SK-N-SH (cell line): ENCODE measurements around the gene AP4M1. TPM values are rescaled to one million over a fixed set of nuclear protein-coding genes. Genes with fewer than 3 reads are reported as not detected.
"Not testable (repeated sequence)": the region's sequence is repeated elsewhere in the genome, so short reads cannot be mapped to it uniquely, and the experiment has no call there.

Experiments
- CTCF ChIA-PET: fragments of 300-600, 350-600 bp; formaldehyde crosslinking; extraction: SDS; loops from one replicate; lab custom pipeline; 2021; lab: Yijun Ruan, JAX
- POLR2A ChIA-PET: fragments of 350-600 bp; sonication (Branson Sonifier 250); formaldehyde crosslinking; extraction: SDS; loops from one replicate; lab custom pipeline; 2020; ENCODE audit warnings: antibody characterized with exemption, inconsistent platforms; lab: Yijun Ruan, JAX
- DNase-seq: peaks from one replicate; pipeline ENCODE4 v3.0.0; 2012
- H2AFZ ChIP-seq: fragments of 200-600 bp; sonication (generic); 2 replicates; pipeline ENCODE4 v1.8.1; 2016; ENCODE audit warnings: antibody characterized with exemption, mild to moderate bottlenecking, low read depth
- H3F3A ChIP-seq: fragments of 200-600 bp; sonication (generic); replicated peaks from 2 replicates; pipeline ENCODE3; 2016; ENCODE audit warnings: antibody characterized with exemption, mild to moderate bottlenecking; ENCODE audit not compliant: insufficient read depth
- H3K27ac ChIP-seq, 2 experiments: fragments of 200-500 bp in 1 of 2; fragments of 200-600 bp in 1 of 2; sonication (Bioruptor generic) in 1 of 2; sonication (generic), shearing (Covaris generic) in 1 of 2; 2 replicates each; pipeline versions ENCODE4 v1.5.1 to v1.6.1; 2014 to 2016; ENCODE audit warnings: low read depth in 2 of 2, inconsistent platforms in 1 of 2, low read length in 1 of 2, mild to moderate bottlenecking in 1 of 2, mixed read lengths in 1 of 2
- H3K27me3 ChIP-seq: fragments of 200-600 bp; sonication (generic), shearing (Covaris generic); 2 replicates; pipeline ENCODE4 v1.6.1; 2016; ENCODE audit warnings: mixed run types; ENCODE audit not compliant: insufficient read depth
- H3K36me3 ChIP-seq, 2 experiments: fragments of 200-500 bp in 1 of 2; fragments of 200-600 bp in 1 of 2; sonication (Bioruptor generic) in 1 of 2; sonication (generic) in 1 of 2; replicated peaks in 1 of 2; 2 replicates each; pipeline versions ENCODE3 to v1.5.1; 2014 to 2016; ENCODE audit warnings: low read length in 1 of 2, mild to moderate bottlenecking in 1 of 2; ENCODE audit not compliant: insufficient read depth in 2 of 2, control insufficient read depth in 1 of 2
- H3K4me1 ChIP-seq, 2 experiments: fragments of 200-500 bp in 1 of 2; fragments of 200-600 bp in 1 of 2; sonication (Bioruptor generic) in 1 of 2; sonication (generic), shearing (Covaris generic) in 1 of 2; 2 replicates each; pipeline versions ENCODE4 v1.5.1 to v1.6.1; 2014 to 2016; ENCODE audit warnings: low read depth in 1 of 2, low read length in 1 of 2, mixed run types in 1 of 2; ENCODE audit not compliant: insufficient read depth in 2 of 2, control insufficient read depth in 1 of 2
- H3K4me2 ChIP-seq: fragments of 200-600 bp; sonication (generic), shearing (Covaris generic); 2 replicates; pipeline ENCODE4 v1.6.1; 2017; ENCODE audit warnings: mixed run types
- H3K4me3 ChIP-seq, 2 experiments: fragments of 200-500 bp in 1 of 2; fragments of 200-600 bp in 1 of 2; sonication (Bioruptor generic) in 1 of 2; sonication (generic), shearing (Covaris generic) in 1 of 2; 2 replicates each; pipeline versions ENCODE4 v1.5.1 to v1.8.1; 2014 to 2016; ENCODE audit warnings: low read depth in 2 of 2, inconsistent platforms in 1 of 2, low read length in 1 of 2, mild to moderate bottlenecking in 1 of 2, mixed read lengths in 1 of 2, moderate library complexity in 1 of 2
- H3K79me2 ChIP-seq: fragments of 200-600 bp; sonication (generic); 2 replicates; pipeline ENCODE4 v1.8.1; 2017; ENCODE audit warnings: mild to moderate bottlenecking; ENCODE audit not compliant: insufficient read depth
- H3K9ac ChIP-seq: fragments of 200-600 bp; sonication (generic); 2 replicates; pipeline ENCODE4 v1.6.1; 2017; ENCODE audit warnings: mixed run types
- H3K9me2 ChIP-seq: fragments of 200-600 bp; sonication (generic); 2 replicates; pipeline ENCODE4 v1.6.1; 2017; ENCODE audit warnings: mixed run types
- H3K9me3 ChIP-seq: fragments of 200-600 bp; sonication (generic); 2 replicates; pipeline ENCODE4 v1.6.1; 2017; ENCODE audit warnings: mixed run types, mild to moderate bottlenecking, moderate library complexity
- H4K20me1 ChIP-seq: fragments of 200-600 bp; sonication (generic); 2 replicates; pipeline ENCODE4 v1.6.1; 2017; ENCODE audit warnings: mild to moderate bottlenecking, mixed run types; ENCODE audit not compliant: insufficient read depth
- CHD2 ChIP-seq: fragments of 150-350 bp; IDR thresholded peaks from 2 replicates; pipeline ENCODE4 v1.6.1; 2018; ENCODE audit warnings: low read length; ENCODE audit not compliant: partially characterized antibody
- FOSL2 ChIP-seq: IDR thresholded peaks from 2 replicates; pipeline ENCODE4 v1.4.0; 2012; ENCODE audit warnings: low read depth, mild to moderate bottlenecking, moderate library complexity, borderline replicate concordance
- FOXM1 ChIP-seq: IDR thresholded peaks from 2 replicates; pipeline ENCODE4 v1.4.0; 2012; ENCODE audit warnings: low read depth, mild to moderate bottlenecking
- JUND ChIP-seq: IDR thresholded peaks from 2 replicates; pipeline ENCODE4 v1.4.0; 2012
- MEF2A ChIP-seq: IDR thresholded peaks from 2 replicates; pipeline ENCODE4 v1.4.0; 2012; ENCODE audit warnings: low read depth, borderline replicate concordance
- MXI1 ChIP-seq: IDR thresholded peaks from 2 replicates; pipeline ENCODE4 v1.6.1; 2012; ENCODE audit warnings: mild to moderate bottlenecking, low read depth, low read length, improper control_type of control experiment
- POLR2AphosphoS5 ChIP-seq: IDR thresholded peaks from 2 replicates; pipeline ENCODE4 v1.6.1; 2012; ENCODE audit warnings: low read depth, low read length
- RFX5 ChIP-seq: IDR thresholded peaks from 2 replicates; pipeline ENCODE4 v1.6.1; 2012; ENCODE audit warnings: mild to moderate bottlenecking, improper control_type of control experiment, low read length
- TAF1 ChIP-seq: IDR thresholded peaks from 2 replicates; pipeline ENCODE4 v1.6.1; 2012; ENCODE audit warnings: low read depth, mild to moderate bottlenecking, low read length, moderate library complexity, borderline replicate concordance
- TEAD4 ChIP-seq: IDR thresholded peaks from 2 replicates; pipeline ENCODE4 v1.4.0; 2012; ENCODE audit warnings: mild to moderate bottlenecking, borderline replicate concordance; ENCODE audit not compliant: insufficient read depth
- YY1 ChIP-seq: IDR thresholded peaks from 2 replicates; pipeline ENCODE4 v1.4.0; 2012; ENCODE audit warnings: low read depth, mild to moderate bottlenecking
- WGBS: methylation state at CpG from one replicate; pipeline ENCODE4 v1.1.6; 2017; ENCODE audit warnings: low lambda C conversion rate; 5-methylcytosine and 5-hydroxymethylcytosine counted together
- polyA plus RNA-seq, 3 experiments: library from polyadenylated mRNA; depleted of rRNA; stranded (reverse); fragments of >200 nt; gene quantifications; 2 replicates each; pipeline ENCODE4 v1.2.3, GENCODE V29; 2012
- TF ChIP-seq, protein P1 (sequence below): IDR thresholded peaks from 2 replicates; pipeline ENCODE4; 2012
- TF ChIP-seq, protein P2 (sequence below): IDR thresholded peaks from 2 replicates; pipeline ENCODE4 v1.6.1; 2012; ENCODE audit warnings: mild to moderate bottlenecking, low read depth, low read length, moderate library complexity
- TF ChIP-seq, protein P3 (sequence below): fragments of 200-600 bp; sonication (generic); IDR thresholded peaks from 2 replicates; pipeline ENCODE4 v1.6.1; 2017; ENCODE audit warnings: antibody characterized with exemption, mild to moderate bottlenecking, moderate library complexity

AP4M1 gene
- polyA plus RNA-seq, 1 of the 3 experiments (the other 2 are of a cell fraction), result 35.0 TPM

DNA sequence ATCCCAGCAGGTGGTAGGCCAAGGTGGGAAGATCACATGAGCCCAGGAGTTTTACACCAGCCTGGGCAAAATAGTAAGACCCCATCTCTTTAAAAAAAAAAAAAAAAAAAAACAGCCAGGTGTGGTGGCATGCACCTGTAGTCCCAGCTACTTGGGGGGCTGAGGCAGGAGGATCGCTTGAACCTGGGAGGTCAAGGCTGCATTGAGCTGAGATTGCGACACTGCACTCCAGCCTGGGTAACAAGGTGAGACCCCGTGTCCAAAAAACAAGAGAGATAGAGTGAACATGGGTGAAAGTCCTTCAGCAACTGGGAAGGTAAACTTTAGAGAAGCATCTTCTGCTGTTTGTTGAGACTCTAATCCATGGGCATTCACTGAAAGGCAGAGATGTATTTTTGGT, 41.0 kb downstream of the AP4M1 start:
- H3K9ac ChIP-seq, result no peak overlapping the region
- POLR2A ChIA-PET, result no interaction called here
- H3K9me3 ChIP-seq, result no peaks in the 10 kb centered on the region
- H3K4me3 ChIP-seq, result no peak overlapping the region
- no peaks in the 10 kb centered on the region for H3K9me2 ChIP-seq
- no peaks in the 10 kb centered on the region for H3K4me1 ChIP-seq
- H4K20me1 ChIP-seq, result no peaks in the 10 kb centered on the region
- no peak overlapping the region for H2AFZ ChIP-seq
- WGBS, result 78% methylated on average over 3 of the region's 3 CpGs
- CTCF ChIA-PET, result interaction anchor here (1.2 to 5.7 kb wide), 2 partner anchors 12 to 48 kb away, joined by 4 to 77 read pairs; no protein-coding TSS in a partner anchor
- no peaks in the 10 kb centered on the region for H3K27me3 ChIP-seq
- H3K27ac ChIP-seq, result no peak overlapping the region
- no peak overlapping the region for H3K4me2 ChIP-seq
- TF ChIP-seq TEAD4 (no peak), FOSL2 (no peak), CHD2 (no peak), RFX5 (no peak), POLR2AphosphoS5 (no peak), MXI1 (no peak), JUND (no peak), MEF2A (no peak), FOXM1 (no peak), YY1 (no peak), TAF1 (no peak)
- TF ChIP-seq, protein P1, sequence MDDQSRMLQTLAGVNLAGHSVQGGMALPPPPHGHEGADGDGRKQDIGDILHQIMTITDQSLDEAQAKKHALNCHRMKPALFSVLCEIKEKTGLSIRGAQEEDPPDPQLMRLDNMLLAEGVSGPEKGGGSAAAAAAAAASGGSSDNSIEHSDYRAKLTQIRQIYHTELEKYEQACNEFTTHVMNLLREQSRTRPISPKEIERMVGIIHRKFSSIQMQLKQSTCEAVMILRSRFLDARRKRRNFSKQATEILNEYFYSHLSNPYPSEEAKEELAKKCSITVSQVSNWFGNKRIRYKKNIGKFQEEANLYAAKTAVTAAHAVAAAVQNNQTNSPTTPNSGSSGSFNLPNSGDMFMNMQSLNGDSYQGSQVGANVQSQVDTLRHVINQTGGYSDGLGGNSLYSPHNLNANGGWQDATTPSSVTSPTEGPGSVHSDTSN, result no peak
- TF ChIP-seq, protein P2, sequence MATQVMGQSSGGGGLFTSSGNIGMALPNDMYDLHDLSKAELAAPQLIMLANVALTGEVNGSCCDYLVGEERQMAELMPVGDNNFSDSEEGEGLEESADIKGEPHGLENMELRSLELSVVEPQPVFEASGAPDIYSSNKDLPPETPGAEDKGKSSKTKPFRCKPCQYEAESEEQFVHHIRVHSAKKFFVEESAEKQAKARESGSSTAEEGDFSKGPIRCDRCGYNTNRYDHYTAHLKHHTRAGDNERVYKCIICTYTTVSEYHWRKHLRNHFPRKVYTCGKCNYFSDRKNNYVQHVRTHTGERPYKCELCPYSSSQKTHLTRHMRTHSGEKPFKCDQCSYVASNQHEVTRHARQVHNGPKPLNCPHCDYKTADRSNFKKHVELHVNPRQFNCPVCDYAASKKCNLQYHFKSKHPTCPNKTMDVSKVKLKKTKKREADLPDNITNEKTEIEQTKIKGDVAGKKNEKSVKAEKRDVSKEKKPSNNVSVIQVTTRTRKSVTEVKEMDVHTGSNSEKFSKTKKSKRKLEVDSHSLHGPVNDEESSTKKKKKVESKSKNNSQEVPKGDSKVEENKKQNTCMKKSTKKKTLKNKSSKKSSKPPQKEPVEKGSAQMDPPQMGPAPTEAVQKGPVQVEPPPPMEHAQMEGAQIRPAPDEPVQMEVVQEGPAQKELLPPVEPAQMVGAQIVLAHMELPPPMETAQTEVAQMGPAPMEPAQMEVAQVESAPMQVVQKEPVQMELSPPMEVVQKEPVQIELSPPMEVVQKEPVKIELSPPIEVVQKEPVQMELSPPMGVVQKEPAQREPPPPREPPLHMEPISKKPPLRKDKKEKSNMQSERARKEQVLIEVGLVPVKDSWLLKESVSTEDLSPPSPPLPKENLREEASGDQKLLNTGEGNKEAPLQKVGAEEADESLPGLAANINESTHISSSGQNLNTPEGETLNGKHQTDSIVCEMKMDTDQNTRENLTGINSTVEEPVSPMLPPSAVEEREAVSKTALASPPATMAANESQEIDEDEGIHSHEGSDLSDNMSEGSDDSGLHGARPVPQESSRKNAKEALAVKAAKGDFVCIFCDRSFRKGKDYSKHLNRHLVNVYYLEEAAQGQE, result no peak
- TF ChIP-seq, protein P3, sequence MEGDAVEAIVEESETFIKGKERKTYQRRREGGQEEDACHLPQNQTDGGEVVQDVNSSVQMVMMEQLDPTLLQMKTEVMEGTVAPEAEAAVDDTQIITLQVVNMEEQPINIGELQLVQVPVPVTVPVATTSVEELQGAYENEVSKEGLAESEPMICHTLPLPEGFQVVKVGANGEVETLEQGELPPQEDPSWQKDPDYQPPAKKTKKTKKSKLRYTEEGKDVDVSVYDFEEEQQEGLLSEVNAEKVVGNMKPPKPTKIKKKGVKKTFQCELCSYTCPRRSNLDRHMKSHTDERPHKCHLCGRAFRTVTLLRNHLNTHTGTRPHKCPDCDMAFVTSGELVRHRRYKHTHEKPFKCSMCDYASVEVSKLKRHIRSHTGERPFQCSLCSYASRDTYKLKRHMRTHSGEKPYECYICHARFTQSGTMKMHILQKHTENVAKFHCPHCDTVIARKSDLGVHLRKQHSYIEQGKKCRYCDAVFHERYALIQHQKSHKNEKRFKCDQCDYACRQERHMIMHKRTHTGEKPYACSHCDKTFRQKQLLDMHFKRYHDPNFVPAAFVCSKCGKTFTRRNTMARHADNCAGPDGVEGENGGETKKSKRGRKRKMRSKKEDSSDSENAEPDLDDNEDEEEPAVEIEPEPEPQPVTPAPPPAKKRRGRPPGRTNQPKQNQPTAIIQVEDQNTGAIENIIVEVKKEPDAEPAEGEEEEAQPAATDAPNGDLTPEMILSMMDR, result no peak
- H3F3A ChIP-seq, result peaks cover 9% of the 10 kb centered on the region
- H3K36me3 ChIP-seq, result no peaks in the 10 kb centered on the region
- no peak for DNase-seq
- no peaks in the 10 kb centered on the region for H3K79me2 ChIP-seq

DNA sequence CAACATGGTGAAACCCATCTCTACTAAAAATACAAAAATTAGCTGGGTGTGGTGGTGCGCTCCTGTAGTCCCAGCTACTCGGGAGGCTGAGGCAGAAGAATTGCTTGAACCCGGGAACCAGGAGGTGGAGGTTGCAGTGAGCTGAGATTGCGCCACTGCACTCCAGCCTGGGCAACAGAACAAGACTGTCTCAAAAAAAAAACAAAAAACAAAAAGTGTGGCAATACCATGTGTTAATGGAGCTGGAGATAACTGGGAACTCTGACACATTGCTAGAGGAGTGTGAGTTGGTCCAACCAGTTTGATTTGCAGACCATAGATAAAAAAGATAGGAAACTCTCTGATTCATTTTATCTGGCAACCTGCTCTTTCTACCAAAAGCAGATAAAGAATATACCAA, 44.9 kb downstream of the AP4M1 start:
- H3K4me1 ChIP-seq, H4K20me1 ChIP-seq, H3K27ac ChIP-seq, H3K9ac ChIP-seq, H3K36me3 ChIP-seq, H3K4me2 ChIP-seq, H3K4me3 ChIP-seq, H2AFZ ChIP-seq, H3K9me2 ChIP-seq, H3K9me3 ChIP-seq, DNase-seq, H3K27me3 ChIP-seq: not testable (repeated sequence)
- 93% methylated on average over 4 of the region's 4 CpGs for WGBS
- POLR2A ChIA-PET, result interaction anchor here (0.7 to 1.1 kb wide), 2 partner anchors 17 to 85 kb away, joined by 3 read pairs; no protein-coding TSS in a partner anchor
- H3K79me2 ChIP-seq, result peaks cover 26% of the 10 kb centered on the region
- H3F3A ChIP-seq, result peaks cover 12% of the 10 kb centered on the region
- CTCF ChIA-PET, result interaction anchor here (1.1 to 6.5 kb wide), 3 partner anchors 15 to 167 kb away, joined by 3 to 73 read pairs (median 3); partner anchors contain the start of gene GAL3ST4
